Hematopoietic multipotent progenitor cell treated with erythropoietin and hydrocortisone succinate and interleukin-3 and kit ligand, for 15 days (in vitro differentiated cells): ENCODE measurements around the gene PALD1.
"Not testable (repeated sequence)": the region's sequence is repeated elsewhere in the genome, so short reads cannot be mapped to it uniquely, and the experiment has no call there.

Experiments used
- DNase-seq: peaks from one replicate; pipeline ENCODE4 v3.0.0-alpha.2; 2015; ENCODE audit warnings: low spot score

Gene PALD1

DNA sequence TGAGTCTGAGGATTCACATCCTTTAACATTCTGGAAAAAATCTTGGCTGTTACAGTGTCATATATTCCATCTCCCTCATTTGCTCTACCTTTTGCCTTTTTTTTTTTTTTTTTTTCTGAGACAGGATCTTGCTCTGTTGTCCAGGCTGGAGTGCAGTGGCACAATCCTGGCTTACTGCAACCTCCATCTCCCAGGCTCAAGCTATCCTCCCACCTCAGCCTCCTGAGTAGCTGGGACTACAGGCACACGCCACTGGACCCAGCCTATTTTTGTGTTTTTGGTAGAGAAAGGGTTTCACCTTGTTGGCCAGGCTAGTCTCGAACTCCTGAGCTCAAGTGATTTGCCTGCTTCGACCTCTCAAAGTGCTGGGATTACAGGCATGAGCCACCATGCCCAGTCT lies 135.8 kb downstream of the PALD1 start:
- not testable (repeated sequence) for DNase-seq

- DNase-seq, result no peak
Measured at GRCh38 chr10:70615211-70615610, 136.6 kb downstream of the PALD1 start.

GRCh38 chr10:70615784-70616522 lies 137.4 kb downstream of the PALD1 start:
- DNase-seq, result no peak

DNA sequence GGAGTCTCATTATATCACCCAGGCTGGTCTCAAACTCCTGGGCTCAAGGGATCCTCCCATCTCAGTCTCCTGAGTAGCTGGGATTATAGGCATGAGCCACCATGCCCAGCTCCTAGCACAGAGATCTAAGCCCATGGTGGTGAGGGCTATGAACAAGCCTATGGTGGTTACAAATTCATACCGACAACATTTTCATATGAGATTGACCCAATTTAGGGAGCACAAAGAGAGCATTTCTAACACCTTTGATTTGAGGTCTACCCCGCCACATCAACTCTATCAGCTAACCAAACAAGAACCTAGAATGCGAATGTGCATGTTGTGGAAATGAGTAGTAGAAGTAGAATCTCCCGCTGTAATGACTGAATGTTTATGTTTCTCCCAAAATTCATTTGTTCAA lies 138.2 kb downstream of the PALD1 start:
- DNase-seq, result no peak
